GM12801 (cell line): Measurements from ENCODE around the gene COMT.

Experiments
- TF ChIP-seq, protein P1 (sequence below): IDR thresholded peaks from one replicate; pipeline ENCODE4 v1.5.1; 2011; ENCODE audit warnings: control low read depth; ENCODE audit not compliant: insufficient read length; ENCODE audit errors: extremely low read depth

COMT gene

DNA sequence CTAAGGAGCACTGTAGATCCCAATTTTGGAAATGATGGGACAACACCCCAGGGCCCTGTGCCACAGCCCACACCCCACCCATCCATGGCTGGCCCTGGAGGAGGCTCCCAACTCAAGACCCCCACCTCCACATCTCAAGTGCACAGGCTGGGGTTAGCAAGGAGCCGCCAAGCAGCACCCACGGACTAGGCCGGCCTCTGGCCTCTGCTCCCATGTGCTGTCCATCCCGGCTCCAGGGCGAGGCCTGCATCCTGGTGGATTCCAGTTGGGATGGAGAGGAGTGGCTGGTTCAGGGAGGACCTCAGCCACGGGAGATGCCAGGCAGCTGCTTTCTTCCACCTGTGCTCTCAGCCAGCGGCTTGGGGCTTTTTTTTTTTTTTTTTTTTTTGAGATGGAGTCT, 43.4 kb upstream of the COMT start:
- TF ChIP-seq, protein P1, sequence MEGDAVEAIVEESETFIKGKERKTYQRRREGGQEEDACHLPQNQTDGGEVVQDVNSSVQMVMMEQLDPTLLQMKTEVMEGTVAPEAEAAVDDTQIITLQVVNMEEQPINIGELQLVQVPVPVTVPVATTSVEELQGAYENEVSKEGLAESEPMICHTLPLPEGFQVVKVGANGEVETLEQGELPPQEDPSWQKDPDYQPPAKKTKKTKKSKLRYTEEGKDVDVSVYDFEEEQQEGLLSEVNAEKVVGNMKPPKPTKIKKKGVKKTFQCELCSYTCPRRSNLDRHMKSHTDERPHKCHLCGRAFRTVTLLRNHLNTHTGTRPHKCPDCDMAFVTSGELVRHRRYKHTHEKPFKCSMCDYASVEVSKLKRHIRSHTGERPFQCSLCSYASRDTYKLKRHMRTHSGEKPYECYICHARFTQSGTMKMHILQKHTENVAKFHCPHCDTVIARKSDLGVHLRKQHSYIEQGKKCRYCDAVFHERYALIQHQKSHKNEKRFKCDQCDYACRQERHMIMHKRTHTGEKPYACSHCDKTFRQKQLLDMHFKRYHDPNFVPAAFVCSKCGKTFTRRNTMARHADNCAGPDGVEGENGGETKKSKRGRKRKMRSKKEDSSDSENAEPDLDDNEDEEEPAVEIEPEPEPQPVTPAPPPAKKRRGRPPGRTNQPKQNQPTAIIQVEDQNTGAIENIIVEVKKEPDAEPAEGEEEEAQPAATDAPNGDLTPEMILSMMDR, result no peak

DNA sequence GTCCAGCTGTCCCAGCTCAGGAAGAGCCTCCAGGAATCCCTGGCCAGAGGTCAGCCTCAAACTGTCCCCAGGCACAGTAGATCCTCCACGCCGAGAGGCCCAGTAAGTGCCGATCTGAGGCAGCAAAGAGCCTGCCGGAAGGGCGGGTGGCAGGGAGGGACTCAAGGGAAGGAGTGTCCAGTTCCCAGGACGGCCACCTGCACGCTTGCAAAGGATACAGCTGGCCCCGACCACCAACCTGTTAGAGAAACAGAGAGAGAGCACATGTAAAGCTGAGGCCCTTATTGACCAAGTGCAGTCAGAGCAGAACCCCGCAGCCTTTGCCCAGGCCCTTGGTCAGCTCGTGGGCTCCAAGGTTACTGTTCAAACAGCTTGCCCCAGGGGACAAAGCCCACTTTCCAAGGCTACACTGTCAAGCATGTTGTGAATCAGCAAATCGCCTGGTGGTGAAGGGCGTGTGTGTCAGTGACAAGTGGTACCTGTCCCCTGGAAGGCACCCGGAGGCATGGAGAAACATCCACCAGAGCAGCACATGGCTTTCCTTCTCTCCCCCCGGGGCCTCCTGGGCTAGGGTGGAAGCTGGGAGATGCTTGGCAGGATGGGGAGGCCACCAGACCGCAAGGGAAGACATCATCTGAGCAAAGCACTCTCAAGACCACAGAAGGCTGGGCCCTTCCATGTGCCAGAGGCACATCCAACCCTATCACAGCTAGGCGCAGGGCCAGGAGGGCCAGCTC, 42.6 kb upstream of the COMT start:
- TF ChIP-seq, protein P1, result no peak

DNA sequence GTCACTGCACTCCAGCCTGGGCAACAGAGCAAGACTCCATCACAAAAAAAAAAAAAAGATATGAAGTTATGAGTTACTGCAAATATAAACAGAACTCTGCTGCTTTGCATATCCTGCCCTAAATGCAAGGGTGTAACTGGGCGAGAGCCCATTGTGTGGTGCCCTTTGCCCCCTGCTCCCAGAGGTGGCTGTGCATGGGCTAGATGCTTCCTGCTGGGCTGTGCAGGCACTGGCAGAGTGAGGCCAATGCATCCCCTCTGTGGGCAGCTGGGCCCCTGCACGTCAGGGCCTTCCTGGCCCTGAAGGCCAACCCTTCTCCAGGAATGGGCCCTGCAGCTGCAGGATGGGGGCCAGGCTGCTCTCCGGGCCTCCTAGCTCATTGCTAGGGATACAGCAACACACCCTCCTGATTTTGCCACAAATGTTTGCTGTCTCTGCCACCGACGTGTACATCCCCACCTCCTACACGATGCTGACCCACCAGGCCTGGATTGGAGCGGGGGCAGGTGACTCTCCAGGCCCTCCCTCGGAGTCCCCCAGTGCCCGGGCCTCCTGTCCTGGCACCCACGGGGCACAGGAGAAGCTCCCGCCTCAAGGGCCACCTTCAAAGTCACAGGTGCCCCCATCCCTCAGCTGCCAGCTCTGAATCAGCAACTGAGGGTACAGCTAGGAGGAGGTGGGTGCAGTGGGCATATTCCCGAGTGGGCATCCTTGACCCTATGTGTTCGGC, 40.7 kb upstream of the COMT start:
- TF ChIP-seq, protein P1, result no peak

DNA sequence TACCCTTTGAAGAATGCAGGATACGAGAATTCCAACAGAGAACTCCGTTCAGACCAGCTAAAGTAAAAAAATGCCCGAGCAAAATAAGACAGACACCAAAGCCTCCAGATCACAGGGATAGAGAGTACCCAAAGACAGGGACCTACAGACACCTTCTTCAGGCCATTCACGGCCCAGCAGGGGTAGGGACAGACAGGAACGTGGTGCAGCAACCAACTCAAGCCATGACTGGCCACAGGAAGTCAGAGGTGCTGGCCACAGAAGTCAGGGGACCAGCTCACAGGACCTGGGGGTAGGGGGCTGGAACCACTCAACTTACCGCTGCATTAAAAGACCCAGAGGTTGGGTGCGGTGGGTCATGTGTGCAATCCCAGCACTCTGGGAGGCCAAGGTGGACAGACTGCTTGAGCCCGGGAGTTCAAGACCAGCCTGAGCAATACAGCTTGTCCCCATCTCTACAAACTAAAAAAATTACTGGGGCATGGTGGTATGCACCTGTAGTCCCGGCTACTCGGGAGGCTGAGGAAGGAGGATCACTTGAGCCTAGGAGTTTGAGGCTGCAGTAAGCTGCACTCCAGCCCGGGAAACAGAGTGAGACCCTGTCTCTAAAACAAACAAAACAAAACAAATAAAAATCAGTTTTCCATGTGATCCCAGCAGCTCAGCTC, 39.9 kb upstream of the COMT start:
- TF ChIP-seq, protein P1, result no peak

DNA sequence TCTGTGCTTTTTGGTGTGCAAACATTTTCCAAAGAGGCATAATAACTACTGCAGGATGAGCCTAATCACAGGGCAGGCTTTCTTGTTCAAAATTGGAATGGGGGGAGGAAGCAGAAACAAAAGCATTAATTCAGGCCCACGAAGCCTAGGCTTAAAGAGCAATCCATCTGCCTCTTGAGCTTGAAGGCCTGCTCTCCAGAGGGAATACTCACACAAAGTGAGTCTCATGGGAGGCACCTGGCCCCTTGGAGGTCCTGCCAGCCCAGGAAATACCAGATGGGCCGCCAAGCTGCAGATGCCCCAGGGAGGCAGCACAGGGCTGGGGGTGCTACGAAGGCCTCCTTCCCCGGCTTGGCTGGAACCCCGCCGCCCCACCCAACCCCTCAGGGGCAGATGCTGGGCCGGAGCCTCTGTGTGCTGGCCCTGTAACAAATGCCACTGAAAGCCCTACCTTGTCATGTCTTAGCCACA, 39.3 kb upstream of the COMT start:
- TF ChIP-seq, protein P1, result no peak

DNA sequence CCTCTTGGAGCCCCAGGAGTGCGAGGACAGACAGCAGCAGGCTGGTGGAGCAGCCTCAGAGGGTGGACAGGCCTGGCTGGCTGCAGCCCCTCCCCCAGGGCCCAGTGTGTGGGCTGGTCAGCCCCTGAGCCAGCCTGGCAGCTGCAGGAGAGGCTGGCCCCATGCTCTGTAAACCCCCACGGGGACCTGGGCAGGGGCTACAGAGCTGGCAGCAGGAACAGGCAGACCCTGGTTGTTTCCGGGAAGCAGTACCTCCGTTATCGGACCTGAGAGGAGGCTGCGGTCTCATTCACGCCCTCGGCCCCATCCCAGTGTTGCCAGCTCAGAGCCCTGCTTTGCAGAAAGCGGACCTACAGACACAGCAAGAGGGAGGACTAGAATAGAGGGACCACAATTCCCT, 38.5 kb upstream of the COMT start:
- TF ChIP-seq, protein P1, result no peak

DNA sequence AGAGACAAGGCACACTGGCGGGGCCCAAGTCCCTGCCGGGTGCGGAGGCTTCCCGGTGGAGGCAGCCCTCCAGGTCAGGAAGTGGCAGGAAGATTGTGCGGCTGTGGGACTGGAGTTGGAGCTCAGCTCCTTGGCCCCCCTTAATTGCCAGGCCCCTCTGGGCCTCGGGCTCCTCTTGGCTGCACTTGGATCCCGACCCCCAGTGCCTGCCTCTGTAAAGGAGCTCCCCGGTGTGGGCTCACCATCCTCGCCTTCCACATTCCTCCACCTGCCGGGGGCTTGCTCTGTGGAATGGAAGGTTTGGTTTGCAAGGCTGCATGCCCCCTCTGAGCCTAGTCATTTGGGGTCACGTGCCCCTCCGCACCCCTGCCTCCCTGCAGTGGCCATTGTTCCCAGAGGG, 38.1 kb upstream of the COMT start:
- TF ChIP-seq, protein P1, result no peak
